Kidney epithelial cell (primary cell): ENCODE data around the gene FAM120A. TPM values are rescaled to one million over a fixed set of nuclear protein-coding genes. Genes with fewer than 3 reads are reported as not detected.

Source experiments
- DNase-seq: peaks from one replicate; pipeline ENCODE4 v3.0.0-alpha.2; 2010; ENCODE audit warnings: low read depth
- H3K27me3 ChIP-seq: 2 replicates; pipeline ENCODE4 v1.6.0; 2011; ENCODE audit warnings: low read length; ENCODE audit not compliant: control insufficient read depth, insufficient read depth
- H3K36me3 ChIP-seq: 2 replicates; pipeline ENCODE4 v1.5.1; 2011; ENCODE audit warnings: low read length; ENCODE audit not compliant: control insufficient read depth, insufficient read depth
- H3K4me3 ChIP-seq: 2 replicates; pipeline ENCODE4 v1.5.1; 2011; ENCODE audit warnings: low read depth, mild to moderate bottlenecking, control low read depth, low read length
- CTCF ChIP-seq: IDR thresholded peaks from 2 replicates; pipeline ENCODE4 v1.5.1; 2011; ENCODE audit warnings: mild to moderate bottlenecking, moderate library complexity, low read length, control low read depth, inconsistent platforms; ENCODE audit not compliant: insufficient read depth, poor library complexity, severe bottlenecking
- total RNA-seq: library from RNA; depleted of rRNA; stranded (reverse); fragments of >200 nt; gene quantifications from 2 replicates; pipeline ENCODE4 v1.2.3, GENCODE V29; 2015

The FAM120A gene
- total RNA-seq, 1 donor from 2014 or later: 59.0 TPM

GRCh38 chr9:93585695-93586094 is 134.2 kb downstream of the FAM120A start:
- Histone ChIP-seq H3K4me3 (no peak overlapping the region), H3K27me3 (no peaks in the 10 kb centered on the region), H3K36me3 (no peaks in the 10 kb centered on the region)
- TF ChIP-seq CTCF: no peak
- no peak for DNase-seq

GRCh38 chr9:93586290-93587057 is 135.0 kb downstream of the FAM120A start:
- peak; percentile 35 for DNase-seq
- TF ChIP-seq CTCF: no peak
- Histone ChIP-seq H3K27me3 (no peaks in the 10 kb centered on the region), H3K36me3 (no peaks in the 10 kb centered on the region), H3K4me3 (no peak overlapping the region)

- H3K36me3 ChIP-seq: no peaks in the 10 kb centered on the region
- H3K4me3 ChIP-seq: no peak overlapping the region
- H3K27me3 ChIP-seq: no peaks in the 10 kb centered on the region
- no peak for TF ChIP-seq CTCF
- DNase-seq: no peak
These were observed 135.8 kb downstream of the FAM120A start for GRCh38 chr9:93587284-93587650.

GRCh38 chr9:93587651-93588347 is 136.3 kb downstream of the FAM120A start:
- no peaks in the 10 kb centered on the region for H3K36me3 ChIP-seq
- no peak overlapping the region for H3K4me3 ChIP-seq
- no peak for DNase-seq
- no peaks in the 10 kb centered on the region for H3K27me3 ChIP-seq
- TF ChIP-seq CTCF: peak; percentile 27

GRCh38 chr9:93588641-93589609 is 137.4 kb downstream of the FAM120A start:
- H3K4me3 ChIP-seq: no peak overlapping the region
- no peaks in the 10 kb centered on the region for H3K36me3 ChIP-seq
- no peak for DNase-seq
- no peaks in the 10 kb centered on the region for H3K27me3 ChIP-seq
- no peak for TF ChIP-seq CTCF
